ENCODE measurements around the gene ORC3. TPM values are rescaled to one million over a fixed set of nuclear protein-coding genes. Genes with fewer than 3 reads are reported as not detected.

Gene ORC3
- total and polyA plus RNA-seq, 10 of the 15 experiments (the other 5 are each of a cell fraction or from before 2014, with no cell fraction given) = 27.2 to 76.3 (median 54.6) TPM

DNA sequence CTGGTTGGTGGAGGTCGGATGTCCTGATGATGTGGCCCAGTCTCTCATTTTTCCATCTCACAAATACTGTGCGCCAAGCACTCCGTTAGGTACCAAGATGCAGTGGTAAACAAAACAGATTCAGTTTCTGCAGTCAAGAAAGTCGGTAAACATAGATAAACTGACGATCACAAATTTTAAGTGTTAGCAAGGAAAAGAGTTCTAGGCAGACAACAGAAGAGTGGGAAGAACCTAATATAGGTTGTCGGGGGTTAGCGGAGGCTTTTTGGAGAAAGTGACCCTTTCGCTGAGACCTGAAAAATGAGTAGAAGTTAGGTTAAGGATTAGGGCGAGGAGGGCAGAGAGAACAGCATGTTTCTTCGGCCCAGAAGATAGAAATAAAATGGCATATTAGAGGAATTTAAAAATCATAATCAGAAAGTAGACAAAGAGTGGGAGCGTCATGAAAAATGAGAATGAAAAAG is 514 bp downstream of the ORC3 start:
- Histone ChIP-seq H3K4me3 (peak overlapping the region; percentile 99), H2AFZ (ENCODE audit: control insufficient read depth, low read depth, low read length) (peak overlapping the region; percentile 91), H3K79me2 (ENCODE audit: control insufficient read depth, insufficient read depth, low read length) (peaks cover 69% of the 10 kb centered on the region), H3K36me3 (ENCODE audit: control insufficient read depth in 2 of 2, insufficient read depth in 2 of 2, low read length in 1 of 2) (peaks cover 0 to 8% of the 10 kb centered on the region in 2 experiments; a peak in 1 of 4 replicates), H3K4me2 (ENCODE audit: control insufficient read depth, insufficient read depth) (peak overlapping the region; percentile 83), H3K9ac (ENCODE audit: control insufficient read depth, insufficient read depth, low read length) (peak overlapping the region; percentile 90), H3K27ac (ENCODE audit: control insufficient read depth, insufficient read depth) (peak overlapping the region; percentile 87), H4K20me1 (ENCODE audit: control insufficient read depth, insufficient read depth) (no peaks in the 10 kb centered on the region), H3K27me3 (replicated peaks in 1 of 2; ENCODE audit: control insufficient read depth in 2 of 2, insufficient read depth in 2 of 2, low read length in 1 of 2) (no peaks in the 10 kb centered on the region), H3K9me3 (replicated peaks; ENCODE audit: control insufficient read depth, insufficient read depth, low read length) (no peaks in the 10 kb centered on the region), H3K4me1 (ENCODE audit: control insufficient read depth, insufficient read depth, low read length) (peaks cover 3% of the 10 kb centered on the region; the same call in 1 of the 2 replicates)
- ChIA-PET RAD21 (ENCODE audit: unreplicated experiment) (interaction anchor here (1.1 to 3.1 kb wide), 6 partner anchors 107 to 1280 kb away, joined by 3 to 10 read pairs (median 4); no protein-coding TSS in a partner anchor), SMC1A (ENCODE audit: uncharacterized antibody, unreplicated experiment) (interaction anchor here (0.6 to 1.5 kb wide), 7 partner anchors 11 to 431 kb away, joined by 3 to 5 read pairs (median 4); no protein-coding TSS in a partner anchor), CTCF (interaction anchor here (2.9 kb wide), 1 partner anchor 16 kb away, joined by 12 read pairs; no protein-coding TSS in a partner anchor), POLR2A (interaction anchor here (1.5 kb wide), 1 partner anchor 66 kb away, joined by 4 read pairs; no protein-coding TSS in a partner anchor)
- intact Hi-C loops (cut with micrococcal nuclease; ENCODE audit: unreplicated experiment) (loop anchor here (5.0 kb wide), 2 partner anchors 102 to 458 kb away; no protein-coding TSS in a partner anchor), in situ Hi-C loops (cut with MboI) (no loop called here)
- no peak for ATAC-seq
- DNase-seq (ENCODE audit: low read depth, low spot score) = no peak
- TF ChIP-seq, protein P1, sequence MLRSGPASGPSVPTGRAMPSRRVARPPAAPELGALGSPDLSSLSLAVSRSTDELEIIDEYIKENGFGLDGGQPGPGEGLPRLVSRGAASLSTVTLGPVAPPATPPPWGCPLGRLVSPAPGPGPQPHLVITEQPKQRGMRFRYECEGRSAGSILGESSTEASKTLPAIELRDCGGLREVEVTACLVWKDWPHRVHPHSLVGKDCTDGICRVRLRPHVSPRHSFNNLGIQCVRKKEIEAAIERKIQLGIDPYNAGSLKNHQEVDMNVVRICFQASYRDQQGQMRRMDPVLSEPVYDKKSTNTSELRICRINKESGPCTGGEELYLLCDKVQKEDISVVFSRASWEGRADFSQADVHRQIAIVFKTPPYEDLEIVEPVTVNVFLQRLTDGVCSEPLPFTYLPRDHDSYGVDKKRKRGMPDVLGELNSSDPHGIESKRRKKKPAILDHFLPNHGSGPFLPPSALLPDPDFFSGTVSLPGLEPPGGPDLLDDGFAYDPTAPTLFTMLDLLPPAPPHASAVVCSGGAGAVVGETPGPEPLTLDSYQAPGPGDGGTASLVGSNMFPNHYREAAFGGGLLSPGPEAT (IDR thresholded peaks at IDR 0.05; ENCODE audit: low read depth) = no peak
- TF ChIP-seq, protein P2, sequence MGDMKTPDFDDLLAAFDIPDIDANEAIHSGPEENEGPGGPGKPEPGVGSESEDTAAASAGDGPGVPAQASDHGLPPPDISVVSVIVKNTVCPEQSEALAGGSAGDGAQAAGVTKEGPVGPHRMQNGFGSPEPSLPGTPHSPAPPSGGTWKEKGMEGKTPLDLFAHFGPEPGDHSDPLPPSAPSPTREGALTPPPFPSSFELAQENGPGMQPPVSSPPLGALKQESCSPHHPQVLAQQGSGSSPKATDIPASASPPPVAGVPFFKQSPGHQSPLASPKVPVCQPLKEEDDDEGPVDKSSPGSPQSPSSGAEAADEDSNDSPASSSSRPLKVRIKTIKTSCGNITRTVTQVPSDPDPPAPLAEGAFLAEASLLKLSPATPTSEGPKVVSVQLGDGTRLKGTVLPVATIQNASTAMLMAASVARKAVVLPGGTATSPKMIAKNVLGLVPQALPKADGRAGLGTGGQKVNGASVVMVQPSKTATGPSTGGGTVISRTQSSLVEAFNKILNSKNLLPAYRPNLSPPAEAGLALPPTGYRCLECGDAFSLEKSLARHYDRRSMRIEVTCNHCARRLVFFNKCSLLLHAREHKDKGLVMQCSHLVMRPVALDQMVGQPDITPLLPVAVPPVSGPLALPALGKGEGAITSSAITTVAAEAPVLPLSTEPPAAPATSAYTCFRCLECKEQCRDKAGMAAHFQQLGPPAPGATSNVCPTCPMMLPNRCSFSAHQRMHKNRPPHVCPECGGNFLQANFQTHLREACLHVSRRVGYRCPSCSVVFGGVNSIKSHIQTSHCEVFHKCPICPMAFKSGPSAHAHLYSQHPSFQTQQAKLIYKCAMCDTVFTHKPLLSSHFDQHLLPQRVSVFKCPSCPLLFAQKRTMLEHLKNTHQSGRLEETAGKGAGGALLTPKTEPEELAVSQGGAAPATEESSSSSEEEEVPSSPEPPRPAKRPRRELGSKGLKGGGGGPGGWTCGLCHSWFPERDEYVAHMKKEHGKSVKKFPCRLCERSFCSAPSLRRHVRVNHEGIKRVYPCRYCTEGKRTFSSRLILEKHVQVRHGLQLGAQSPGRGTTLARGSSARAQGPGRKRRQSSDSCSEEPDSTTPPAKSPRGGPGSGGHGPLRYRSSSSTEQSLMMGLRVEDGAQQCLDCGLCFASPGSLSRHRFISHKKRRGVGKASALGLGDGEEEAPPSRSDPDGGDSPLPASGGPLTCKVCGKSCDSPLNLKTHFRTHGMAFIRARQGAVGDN (IDR thresholded peaks at IDR 0.05) = no peak
- no peak for TF ChIP-seq HDAC6 (IDR thresholded peaks at IDR 0.05; ENCODE audit: unreplicated experiment)
- no peak for TF ChIP-seq SUZ12 (IDR thresholded peaks at IDR 0.05; ENCODE audit: unreplicated experiment)
- TF ChIP-seq HDAC2 (IDR thresholded peaks at IDR 0.05) = no peak
- TF ChIP-seq ZSCAN29 (IDR thresholded peaks at IDR 0.05) = no peak
- no peak for TF ChIP-seq IRF3 (IDR thresholded peaks at IDR 0.05)
- no peak for TF ChIP-seq NFYA (IDR thresholded peaks at IDR 0.05; ENCODE audit: borderline replicate concordance, low read depth, low read length)
- TF ChIP-seq RFX5 (IDR thresholded peaks at IDR 0.05; ENCODE audit: low read depth, low read length) = no peak
- TSS peak; percentile 88 for BruUV-seq (replicated peaks)
- WGBS (ENCODE audit: insufficient coverage, insufficient replicate concordance, low lambda C conversion rate, missing lambda C conversion rate) = 8% methylated on average over 11 of the region's 11 CpGs
- no peak for FAIRE-seq
